NCI-H1092 (cell line): ENCODE results near the gene CPLANE1.
"Not testable (repeated sequence)": the region's sequence is repeated elsewhere in the genome, so short reads cannot be mapped to it uniquely, and the experiment has no call there.

Experiments
- DNase-seq: peaks from one replicate; lab custom pipeline; 2025; lab: John Stamatoyannopoulos, UW

CPLANE1 gene

DNA sequence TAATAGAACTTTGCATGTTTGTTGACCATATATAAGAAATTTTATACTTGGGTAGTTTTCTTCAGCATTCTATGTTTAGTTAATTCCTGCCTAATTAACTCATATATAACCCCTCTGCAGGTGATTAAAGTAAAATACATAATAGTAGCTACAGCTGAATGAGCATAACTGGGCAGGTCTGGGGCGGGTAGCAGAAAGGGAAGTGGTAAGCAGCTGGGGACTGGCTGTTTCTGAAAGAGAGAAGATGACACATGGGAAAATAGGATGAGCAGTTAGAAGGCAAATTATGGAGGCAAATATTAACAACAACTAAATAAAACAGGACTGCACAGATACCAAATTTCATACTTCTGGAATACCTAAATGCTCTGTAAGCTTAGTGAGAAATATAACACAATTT is 128.1 kb downstream of the CPLANE1 start:
- DNase-seq = no peak

- no peak for DNase-seq
Measured at GRCh38 chr5:37120270-37120669, 128.9 kb downstream of the CPLANE1 start.

DNA sequence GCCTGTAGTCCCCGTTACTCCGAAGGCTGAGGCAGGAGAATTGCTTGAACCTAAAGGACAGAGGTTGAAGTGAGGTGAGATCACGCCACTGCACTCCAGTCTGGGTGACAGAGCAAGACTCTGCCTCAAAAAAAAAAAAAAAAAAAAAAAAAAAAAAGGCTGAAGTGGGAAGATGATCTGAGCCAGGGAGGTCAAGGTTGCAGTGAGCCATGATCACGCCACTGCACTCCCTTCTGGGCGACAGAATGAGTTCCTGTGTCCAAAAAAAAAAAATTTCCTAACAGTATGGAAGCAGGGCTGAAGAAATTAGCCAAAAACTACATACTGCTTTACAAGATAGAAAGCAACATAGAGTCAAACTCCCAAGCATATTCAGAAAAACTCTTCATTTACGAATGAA is 132.8 kb downstream of the CPLANE1 start:
- DNase-seq = no peak

- DNase-seq = no peak
Measured at GRCh38 chr5:37112383-37112991, 136.7 kb downstream of the CPLANE1 start.

GRCh38 chr5:37111426-37112382 is 137.5 kb downstream of the CPLANE1 start:
- no peak for DNase-seq

DNA sequence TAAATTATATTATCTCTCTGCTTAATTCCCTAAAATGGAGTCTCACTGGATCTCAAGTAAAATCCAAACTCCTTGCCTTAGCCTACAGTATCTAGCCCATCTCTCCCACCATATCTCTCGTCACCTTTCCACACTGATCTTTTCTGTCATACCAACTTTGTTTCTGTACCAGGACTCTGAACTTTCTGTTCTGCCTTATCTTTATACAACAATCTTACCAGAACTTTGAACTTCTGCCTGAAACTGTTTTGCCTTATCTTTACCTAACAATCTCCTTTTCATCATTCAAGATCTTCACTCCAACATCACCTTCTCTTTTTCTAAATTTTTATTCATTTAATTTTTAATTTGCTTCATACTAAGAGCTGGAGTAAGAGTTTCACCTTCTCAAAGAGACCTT is 139.0 kb downstream of the CPLANE1 start:
- DNase-seq = no peak

GRCh38 chr5:37109338-37109737 is 139.8 kb downstream of the CPLANE1 start:
- no peak for DNase-seq

- no peak for DNase-seq
Measured at GRCh38 chr5:37103302-37103701, 145.9 kb downstream of the CPLANE1 start.

DNA sequence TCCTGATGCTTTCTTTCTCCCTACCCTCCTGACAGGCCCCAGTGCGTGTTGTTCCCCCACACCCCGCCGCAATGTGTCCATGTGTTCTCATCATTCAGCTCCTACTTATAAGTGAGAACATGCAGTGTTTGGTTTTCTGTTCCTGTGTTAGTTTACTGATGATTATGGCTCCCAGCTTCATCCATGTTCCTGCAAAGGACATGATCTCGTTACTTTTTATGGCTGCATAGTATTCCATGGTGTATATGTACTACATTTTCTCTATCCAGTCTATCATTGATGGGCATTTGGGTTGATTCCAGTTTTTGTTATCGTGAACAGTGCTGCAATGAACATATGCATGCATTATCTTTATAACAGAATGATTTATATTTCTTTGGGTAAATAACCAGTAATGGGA is 149.9 kb downstream of the CPLANE1 start:
- not testable (repeated sequence) for DNase-seq

DNA sequence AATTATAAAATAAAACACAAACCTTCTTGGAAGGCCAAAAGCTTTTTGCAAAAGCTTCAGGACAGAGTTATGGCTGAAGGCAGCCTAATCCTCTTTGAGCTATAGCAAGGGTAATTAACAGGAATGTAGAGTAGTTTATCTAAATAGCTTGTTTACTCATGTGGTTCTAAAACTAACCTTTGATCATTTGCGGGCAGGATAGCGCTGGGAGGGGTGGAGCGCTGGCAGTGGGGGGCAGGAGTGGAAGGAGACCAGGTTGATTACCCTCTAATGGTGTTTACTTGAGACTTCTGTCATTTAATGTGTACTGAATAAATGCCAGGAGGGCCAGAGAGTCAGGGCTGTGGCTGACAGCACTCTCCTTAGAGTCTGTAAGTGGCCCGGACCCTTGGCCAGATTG is 155.4 kb downstream of the CPLANE1 start:
- not testable (repeated sequence) for DNase-seq

DNA sequence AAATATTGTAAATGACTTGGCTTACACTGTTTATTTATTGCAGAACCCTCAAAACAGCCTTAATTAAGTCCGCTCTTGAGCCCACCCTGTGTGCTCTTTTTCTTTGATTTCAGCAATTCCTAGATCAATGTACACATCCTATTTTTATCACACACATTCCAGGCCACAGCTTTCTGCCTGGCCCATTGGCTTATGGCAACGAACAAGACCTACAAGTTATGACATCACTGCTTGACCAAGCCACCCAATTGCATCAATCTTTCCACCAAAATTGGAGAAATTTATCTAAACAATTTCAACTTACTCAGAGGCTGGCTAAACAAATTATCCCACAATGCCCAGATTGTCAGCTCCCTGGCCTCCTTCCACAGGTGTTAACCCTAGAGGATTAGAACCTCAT is 158.4 kb downstream of the CPLANE1 start:
- no peak for DNase-seq

- no peak for DNase-seq
Measured at GRCh38 chr5:37090123-37090726, 159.0 kb downstream of the CPLANE1 start.

DNA sequence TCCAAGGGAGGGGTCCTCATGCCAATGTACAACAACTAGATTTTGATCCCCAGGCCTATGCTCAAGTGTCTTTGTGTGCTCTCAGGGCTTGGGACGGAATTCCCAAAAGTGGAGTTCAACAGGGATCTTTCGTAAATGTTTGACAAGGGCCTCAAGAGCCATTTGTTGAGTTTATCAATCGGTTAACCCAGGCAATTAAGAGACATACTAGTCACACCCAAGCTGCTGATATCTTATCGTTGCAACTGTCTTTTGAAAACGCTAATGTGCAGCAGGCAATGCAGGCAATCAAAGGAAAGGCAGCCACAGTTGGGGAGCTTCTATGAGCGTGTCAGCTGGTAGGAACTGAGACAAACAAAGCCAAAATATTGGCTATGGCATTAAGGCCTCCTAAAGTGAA is 161.2 kb downstream of the CPLANE1 start:
- no peak for DNase-seq

- DNase-seq = no peak
Measured at GRCh38 chr5:37086466-37087173, 162.6 kb downstream of the CPLANE1 start.

- not testable (repeated sequence) for DNase-seq
Measured at GRCh38 chr5:37086026-37086425, 163.2 kb downstream of the CPLANE1 start.

- DNase-seq = not testable (repeated sequence)
Measured at GRCh38 chr5:37082977-37083376, 166.2 kb downstream of the CPLANE1 start.

- DNase-seq = no peak
Measured at GRCh38 chr5:37080697-37081096, 168.5 kb downstream of the CPLANE1 start.

GRCh38 chr5:37077146-37077545 is 172.0 kb downstream of the CPLANE1 start:
- DNase-seq = no peak

DNA sequence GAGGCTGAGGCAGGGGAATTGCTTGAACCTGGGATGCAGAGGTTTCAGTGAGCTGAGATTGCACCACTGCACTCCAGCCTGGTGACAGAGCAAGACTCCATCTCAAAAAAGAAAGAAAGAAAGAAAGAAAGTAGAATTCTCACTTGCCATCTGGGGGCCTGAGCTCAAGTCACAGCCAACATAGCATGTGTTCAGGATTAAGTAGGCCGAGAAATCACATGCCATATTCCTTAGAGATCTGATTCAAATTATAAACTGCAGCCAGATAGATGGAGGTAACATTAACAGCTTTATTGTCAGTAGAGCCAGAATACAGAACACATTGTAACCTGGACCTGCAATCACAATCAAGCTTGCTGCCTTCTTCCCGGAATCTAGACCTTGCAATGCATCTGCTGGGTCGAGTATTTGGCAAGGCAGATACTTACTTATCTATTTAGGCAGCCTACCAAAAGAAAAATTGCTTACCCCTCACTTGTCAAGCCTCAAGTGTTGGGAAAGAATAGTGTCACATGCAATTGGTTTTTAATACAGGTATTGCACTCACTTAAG is 173.7 kb downstream of the CPLANE1 start:
- no peak for DNase-seq

DNA sequence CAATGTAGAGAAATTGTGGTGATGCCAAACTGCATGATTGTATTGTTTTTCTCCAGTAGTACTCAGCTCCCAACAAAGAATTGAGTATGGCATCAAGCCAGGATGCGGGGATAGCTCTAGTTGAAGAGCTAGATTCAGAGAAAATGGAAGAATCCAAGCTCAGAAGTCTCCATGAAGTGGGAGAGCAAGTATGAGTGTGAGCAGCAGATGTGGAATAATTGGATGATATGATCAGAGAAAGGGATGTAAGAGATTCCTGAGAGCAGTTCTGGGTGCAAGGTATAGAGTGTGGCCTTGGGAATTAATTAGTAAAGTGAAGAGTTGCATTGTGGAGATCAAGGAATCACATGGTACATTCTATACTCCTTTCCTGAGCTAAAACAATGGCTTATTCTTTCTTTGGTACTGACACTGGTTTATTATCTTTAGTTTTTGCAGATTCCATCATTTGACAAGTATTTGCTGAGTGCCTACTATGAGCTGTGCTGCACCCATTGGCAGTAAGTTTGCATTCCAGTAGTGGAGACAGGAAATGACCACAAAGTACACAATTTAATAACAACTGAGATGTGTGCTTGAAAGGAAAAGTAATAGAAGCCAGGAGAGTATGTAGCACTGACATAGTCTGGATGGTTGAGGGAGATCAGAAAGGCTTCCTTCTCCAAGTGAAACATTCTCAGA is 177.1 kb downstream of the CPLANE1 start:
- no peak for DNase-seq

DNA sequence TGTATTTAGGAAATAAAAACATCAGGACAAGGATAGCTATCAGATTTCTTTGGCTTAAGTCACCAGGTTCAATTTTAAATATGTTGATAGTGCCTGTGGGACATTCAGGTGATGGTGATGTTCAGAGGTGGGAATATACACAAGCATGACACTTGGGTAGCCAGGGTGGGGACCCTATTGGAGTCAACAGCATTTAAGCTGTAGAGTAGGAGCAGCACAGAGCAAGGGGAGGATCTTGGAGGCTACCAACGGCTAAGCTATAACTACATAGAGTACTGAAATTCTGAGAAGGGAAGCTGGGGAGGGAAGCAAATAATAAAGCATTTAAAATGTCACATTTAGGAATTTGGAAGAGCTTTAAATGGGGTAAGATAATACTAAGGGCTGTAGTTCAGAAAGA is 177.7 kb downstream of the CPLANE1 start:
- no peak for DNase-seq
